ENCODE results near the gene UPF1.

The UPF1 gene

DNA sequence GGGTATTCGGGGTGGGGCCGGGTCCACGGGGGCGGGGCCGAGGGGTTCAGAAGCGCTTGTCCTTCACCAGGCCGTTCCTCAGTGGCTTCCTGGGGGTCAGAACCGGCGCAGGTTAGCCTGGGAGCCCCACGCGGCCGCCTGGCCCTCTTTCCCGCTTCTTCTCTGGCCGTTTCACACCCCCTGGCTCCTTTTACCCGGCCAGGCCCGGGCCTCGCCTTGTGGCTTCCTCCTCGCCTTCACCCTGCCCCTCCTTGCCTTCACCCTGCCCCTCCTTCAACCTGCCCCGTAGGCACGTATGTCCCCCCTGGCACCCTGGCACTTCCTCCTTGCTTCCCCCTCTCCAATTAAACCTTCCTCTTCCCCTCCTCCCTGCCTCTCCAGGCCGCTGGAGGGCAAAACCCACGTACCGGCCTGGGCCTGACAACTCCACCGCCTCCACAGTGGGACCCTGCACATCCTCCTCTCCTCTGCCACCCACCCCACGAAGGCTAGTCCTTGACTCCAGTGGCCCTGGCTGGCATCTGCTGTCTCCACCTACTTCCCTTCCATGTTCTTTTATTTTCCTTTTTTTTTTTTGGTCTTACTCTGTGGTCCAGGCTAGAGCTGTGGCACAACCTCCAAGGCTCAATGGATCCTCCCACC is 38.9 kb downstream of the UPF1 start:
- no peaks in the 10 kb centered on the region for H3K4me1 ChIP-seq (ENCODE audit: control insufficient read depth in 1 of 2, insufficient read depth in 2 of 2, low read length in 2 of 2)
- peaks cover 12 to 19% of the 10 kb centered on the region in 2 donors for H3K36me3 ChIP-seq (ENCODE audit: control insufficient read depth in 1 of 2, insufficient read depth in 2 of 2, low read length in 2 of 2)
- no peak overlapping the region for H3K9ac ChIP-seq (ENCODE audit: low read depth in 1 of 2, low read length in 2 of 2)
- no peak overlapping the region for H3K27ac ChIP-seq (ENCODE audit: low read depth, low read length)
- no peaks in the 10 kb centered on the region for H3K9me3 ChIP-seq (ENCODE audit: control insufficient read depth in 1 of 2, low read length in 2 of 2)
- H3K27me3 ChIP-seq (ENCODE audit: control insufficient read depth in 1 of 2, insufficient read depth in 2 of 2, low read length in 2 of 2) = peaks cover 0 to 8% of the 10 kb centered on the region in 2 donors
- no peak overlapping the region for H3K4me3 ChIP-seq (ENCODE audit: low read depth in 1 of 2, low read length in 2 of 2)

DNA sequence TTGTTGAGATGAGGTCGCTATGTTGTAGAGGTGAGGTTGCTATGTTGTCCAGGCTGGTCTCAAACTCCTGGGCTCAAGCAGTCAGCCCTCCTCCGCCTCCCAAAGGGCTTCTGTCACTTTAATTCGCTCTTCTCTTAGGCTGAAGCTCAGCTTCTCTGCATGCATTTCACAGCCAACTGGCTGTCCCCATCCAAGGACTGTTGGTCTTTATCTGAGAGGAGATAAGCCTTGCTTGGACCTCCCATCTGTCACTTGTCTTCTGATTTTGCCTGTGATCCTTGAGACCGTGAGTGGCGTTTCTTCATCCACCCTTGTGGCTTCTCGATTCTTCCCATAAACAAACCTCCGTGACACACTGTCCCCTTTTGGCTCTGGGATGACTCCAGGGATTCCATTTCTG is 39.8 kb downstream of the UPF1 start:
- no peak overlapping the region for H3K4me3 ChIP-seq (ENCODE audit: low read depth in 1 of 2, low read length in 2 of 2)
- H3K9ac ChIP-seq (ENCODE audit: low read depth in 1 of 2, low read length in 2 of 2) = no peak overlapping the region
- peaks cover 7 to 11% of the 10 kb centered on the region in 2 donors for H3K36me3 ChIP-seq (ENCODE audit: control insufficient read depth in 1 of 2, insufficient read depth in 2 of 2, low read length in 2 of 2)
- peaks cover 0 to 8% of the 10 kb centered on the region in 2 donors for H3K27me3 ChIP-seq (ENCODE audit: control insufficient read depth in 1 of 2, insufficient read depth in 2 of 2, low read length in 2 of 2)
- H3K4me1 ChIP-seq (ENCODE audit: control insufficient read depth in 1 of 2, insufficient read depth in 2 of 2, low read length in 2 of 2) = no peaks in the 10 kb centered on the region
- H3K27ac ChIP-seq (ENCODE audit: low read depth, low read length) = no peak overlapping the region
- H3K9me3 ChIP-seq (ENCODE audit: control insufficient read depth in 1 of 2, low read length in 2 of 2) = no peaks in the 10 kb centered on the region

DNA sequence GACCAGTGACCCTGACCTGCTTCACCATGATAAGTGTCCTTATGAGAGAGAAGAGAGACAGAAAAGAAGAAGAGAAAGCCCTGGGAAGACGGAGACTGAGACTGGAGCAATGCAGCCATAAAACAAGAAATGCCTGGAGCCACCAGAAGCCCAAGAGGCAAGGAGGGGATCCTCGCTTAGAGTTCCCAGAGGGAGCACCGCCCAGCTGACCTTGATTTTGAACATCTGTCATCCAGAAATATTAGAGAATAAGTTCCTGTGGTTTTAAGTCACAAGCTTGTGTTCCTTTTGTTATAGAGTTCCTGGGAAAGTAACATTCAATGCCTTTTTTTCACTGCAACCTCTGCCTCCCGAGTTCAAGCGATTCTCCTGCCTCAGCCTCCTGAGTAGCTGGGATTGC is 44.0 kb downstream of the UPF1 start:
- peaks cover 0 to 5% of the 10 kb centered on the region in 2 donors for H3K4me1 ChIP-seq (ENCODE audit: control insufficient read depth in 1 of 2, insufficient read depth in 2 of 2, low read length in 2 of 2)
- H3K9ac ChIP-seq (ENCODE audit: low read depth in 1 of 2, low read length in 2 of 2) = no peak overlapping the region
- H3K27me3 ChIP-seq (ENCODE audit: control insufficient read depth in 1 of 2, insufficient read depth in 2 of 2, low read length in 2 of 2) = peaks cover 0 to 2% of the 10 kb centered on the region in 2 donors
- H3K27ac ChIP-seq (ENCODE audit: low read depth, low read length) = no peak overlapping the region
- H3K9me3 ChIP-seq (ENCODE audit: control insufficient read depth in 1 of 2, low read length in 2 of 2) = no peaks in the 10 kb centered on the region
- no peaks in the 10 kb centered on the region for H3K36me3 ChIP-seq (ENCODE audit: control insufficient read depth in 1 of 2, insufficient read depth in 2 of 2, low read length in 2 of 2)
- H3K4me3 ChIP-seq (ENCODE audit: low read depth in 1 of 2, low read length in 2 of 2) = no peak overlapping the region

DNA sequence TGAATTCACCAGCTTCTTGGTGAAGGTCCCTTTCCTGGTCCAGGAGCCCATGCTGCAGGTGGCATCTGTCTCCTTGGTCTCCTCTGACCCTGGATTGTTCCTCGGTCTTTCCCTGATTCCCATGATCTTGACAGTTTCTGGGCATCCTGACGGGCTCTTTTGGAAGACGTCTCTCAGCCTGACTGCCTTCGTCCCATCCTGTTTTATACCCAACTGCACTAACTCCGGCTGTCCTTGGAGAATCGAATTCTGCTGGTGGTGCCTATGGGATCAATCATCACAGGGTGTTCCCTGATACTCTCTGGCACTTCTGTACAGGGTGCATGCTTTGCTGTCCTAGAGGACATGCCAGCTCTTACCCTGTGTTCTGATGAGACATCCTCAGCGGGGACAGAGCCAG is 45.1 kb downstream of the UPF1 start:
- H3K9me3 ChIP-seq (ENCODE audit: control insufficient read depth in 1 of 2, low read length in 2 of 2) = no peaks in the 10 kb centered on the region
- no peaks in the 10 kb centered on the region for H3K27me3 ChIP-seq (ENCODE audit: control insufficient read depth in 1 of 2, insufficient read depth in 2 of 2, low read length in 2 of 2)
- H3K27ac ChIP-seq (ENCODE audit: low read depth, low read length) = no peak overlapping the region
- peaks cover 0 to 5% of the 10 kb centered on the region in 2 donors for H3K4me1 ChIP-seq (ENCODE audit: control insufficient read depth in 1 of 2, insufficient read depth in 2 of 2, low read length in 2 of 2)
- H3K4me3 ChIP-seq (ENCODE audit: low read depth in 1 of 2, low read length in 2 of 2) = no peak overlapping the region
- no peaks in the 10 kb centered on the region for H3K36me3 ChIP-seq (ENCODE audit: control insufficient read depth in 1 of 2, insufficient read depth in 2 of 2, low read length in 2 of 2)
- no peak overlapping the region for H3K9ac ChIP-seq (ENCODE audit: low read depth in 1 of 2, low read length in 2 of 2)

DNA sequence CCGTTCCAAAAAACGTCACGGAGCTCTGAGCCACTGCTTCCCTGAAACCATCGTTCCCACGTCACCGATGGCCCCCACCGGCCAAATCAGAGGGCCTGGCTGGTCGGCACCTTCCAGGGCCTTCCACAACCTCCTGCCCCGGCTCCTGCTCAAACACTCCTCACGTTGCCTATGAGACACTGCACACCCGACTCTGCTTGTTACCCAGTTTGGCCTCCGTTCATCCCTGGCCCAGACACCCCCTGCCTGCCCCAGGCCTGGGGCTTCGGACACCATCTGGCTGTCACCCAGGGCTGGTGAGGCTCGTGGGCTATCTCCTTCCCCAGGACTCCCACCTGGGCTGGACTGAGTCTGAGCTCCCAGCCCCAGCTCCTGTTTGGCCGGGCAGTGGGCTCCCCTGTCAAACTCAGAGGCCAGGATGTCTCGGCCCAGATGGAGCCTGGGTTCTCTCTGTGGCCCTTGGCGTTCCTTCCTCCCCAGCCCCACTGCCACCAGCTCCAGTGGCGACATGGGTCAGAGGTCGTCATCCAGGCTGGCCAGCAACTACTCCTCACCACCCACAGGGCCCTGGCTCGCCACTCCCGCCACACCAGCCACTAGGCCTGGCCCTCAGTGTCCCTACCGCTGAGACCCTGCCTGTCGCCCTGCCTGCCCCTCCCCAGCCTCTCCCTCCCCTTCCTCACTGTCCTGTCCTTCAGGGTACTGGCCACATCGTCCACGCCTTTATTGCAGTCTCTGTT is 46.5 kb downstream of the UPF1 start:
- no peaks in the 10 kb centered on the region for H3K9me3 ChIP-seq (ENCODE audit: control insufficient read depth in 1 of 2, low read length in 2 of 2)
- no peak overlapping the region for H3K4me3 ChIP-seq (ENCODE audit: low read depth in 1 of 2, low read length in 2 of 2)
- no peaks in the 10 kb centered on the region for H3K36me3 ChIP-seq (ENCODE audit: control insufficient read depth in 1 of 2, insufficient read depth in 2 of 2, low read length in 2 of 2)
- H3K27ac ChIP-seq (ENCODE audit: low read depth, low read length) = no peak overlapping the region
- no peak overlapping the region for H3K9ac ChIP-seq (ENCODE audit: low read depth in 1 of 2, low read length in 2 of 2)
- no peaks in the 10 kb centered on the region for H3K27me3 ChIP-seq (ENCODE audit: control insufficient read depth in 1 of 2, insufficient read depth in 2 of 2, low read length in 2 of 2)
- peaks cover 0 to 5% of the 10 kb centered on the region in 2 donors for H3K4me1 ChIP-seq (ENCODE audit: control insufficient read depth in 1 of 2, insufficient read depth in 2 of 2, low read length in 2 of 2)

DNA sequence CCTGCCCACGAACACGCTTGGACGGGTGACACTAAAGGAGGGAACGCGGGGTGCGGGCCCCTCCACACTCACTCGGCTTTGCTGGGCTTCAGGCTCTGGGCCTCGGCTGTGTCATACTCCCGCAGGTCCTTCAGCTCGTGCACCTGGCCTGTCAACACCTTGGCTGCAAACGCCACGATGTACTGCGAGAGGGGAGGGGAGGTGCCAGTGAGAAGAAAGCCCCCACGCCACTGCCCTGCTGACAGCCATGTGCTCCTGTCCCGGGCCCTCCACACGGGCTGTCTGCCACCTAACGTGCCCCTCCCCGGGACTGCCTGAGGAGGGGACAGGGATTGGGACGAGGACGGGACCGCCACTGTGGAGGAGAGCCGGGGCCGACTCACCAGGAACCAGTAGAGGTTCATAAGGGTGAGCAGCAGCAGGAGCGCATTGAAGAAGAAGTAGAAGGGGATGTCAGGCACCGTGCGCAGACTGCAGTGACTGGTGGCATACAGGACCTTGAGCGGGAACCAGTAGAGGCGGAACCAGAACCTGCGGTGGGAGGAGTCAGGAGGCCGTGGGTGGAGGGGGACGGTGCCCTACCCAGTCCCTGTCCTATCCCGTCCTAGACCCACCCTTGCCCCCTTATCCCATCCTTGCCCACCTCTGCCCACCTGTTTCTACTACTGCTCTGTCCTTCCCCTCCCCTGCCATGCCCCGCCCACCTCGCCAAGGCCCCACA is 47.3 kb downstream of the UPF1 start:
- Histone ChIP-seq H3K27ac (ENCODE audit: low read depth, low read length) (no peak overlapping the region), H3K9ac (ENCODE audit: low read depth in 1 of 2, low read length in 2 of 2) (no peak overlapping the region), H3K4me1 (ENCODE audit: control insufficient read depth in 1 of 2, insufficient read depth in 2 of 2, low read length in 2 of 2) (peaks cover 4 to 10% of the 10 kb centered on the region in 2 donors), H3K4me3 (ENCODE audit: low read depth in 1 of 2, low read length in 2 of 2) (no peak overlapping the region), H3K9me3 (ENCODE audit: control insufficient read depth in 1 of 2, low read length in 2 of 2) (no peaks in the 10 kb centered on the region), H3K27me3 (ENCODE audit: control insufficient read depth in 1 of 2, insufficient read depth in 2 of 2, low read length in 2 of 2) (no peaks in the 10 kb centered on the region), H3K36me3 (ENCODE audit: control insufficient read depth in 1 of 2, insufficient read depth in 2 of 2, low read length in 2 of 2) (no peaks in the 10 kb centered on the region)

DNA sequence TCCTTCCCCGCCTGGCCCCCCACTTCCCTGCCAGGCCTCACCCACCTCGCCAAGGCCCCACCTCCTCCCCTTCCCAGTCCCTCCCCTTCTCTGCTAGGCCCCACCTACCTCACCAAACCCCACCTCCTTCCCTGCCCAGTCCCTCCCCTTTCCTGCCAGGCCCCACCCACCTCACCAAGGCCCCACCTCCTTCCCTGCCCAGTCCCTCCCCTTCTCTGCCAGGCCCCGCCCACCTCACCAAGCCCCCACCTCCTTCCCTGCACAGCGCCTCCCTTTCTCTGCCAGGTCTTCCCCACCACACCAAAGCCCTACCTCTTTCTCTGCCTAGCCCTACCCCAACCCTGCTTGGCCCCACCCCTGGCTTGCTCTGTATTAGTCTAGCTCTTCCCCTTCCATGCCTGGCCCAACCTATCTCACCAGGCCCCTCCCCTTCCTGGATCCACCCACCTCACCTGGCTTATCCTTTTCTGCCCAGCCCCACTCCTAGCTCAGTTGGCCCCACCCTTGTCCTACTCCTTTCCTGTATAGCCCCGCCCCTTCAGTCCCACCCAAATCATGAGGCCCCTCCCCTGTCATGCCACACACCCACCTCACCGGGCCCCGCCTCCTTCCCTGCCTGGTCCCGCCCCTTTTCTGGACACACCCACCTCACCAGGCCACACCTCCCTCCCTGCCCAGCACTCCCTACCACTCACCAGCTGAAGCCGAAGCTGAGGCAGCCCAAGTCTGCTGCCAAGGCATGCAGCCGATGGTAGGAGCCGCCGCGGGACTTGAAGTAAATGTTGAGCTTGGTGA is 48.0 kb downstream of the UPF1 start:
- no peak overlapping the region for H3K4me3 ChIP-seq (ENCODE audit: low read depth in 1 of 2, low read length in 2 of 2)
- H3K4me1 ChIP-seq (ENCODE audit: control insufficient read depth in 1 of 2, insufficient read depth in 2 of 2, low read length in 2 of 2) = peaks cover 4 to 10% of the 10 kb centered on the region in 2 donors
- H3K9ac ChIP-seq (ENCODE audit: low read depth in 1 of 2, low read length in 2 of 2) = no peak overlapping the region
- H3K36me3 ChIP-seq (ENCODE audit: control insufficient read depth in 1 of 2, insufficient read depth in 2 of 2, low read length in 2 of 2) = no peaks in the 10 kb centered on the region
- no peak overlapping the region for H3K27ac ChIP-seq (ENCODE audit: low read depth, low read length)
- H3K27me3 ChIP-seq (ENCODE audit: control insufficient read depth in 1 of 2, insufficient read depth in 2 of 2, low read length in 2 of 2) = no peaks in the 10 kb centered on the region
- H3K9me3 ChIP-seq (ENCODE audit: control insufficient read depth in 1 of 2, low read length in 2 of 2) = no peaks in the 10 kb centered on the region

DNA sequence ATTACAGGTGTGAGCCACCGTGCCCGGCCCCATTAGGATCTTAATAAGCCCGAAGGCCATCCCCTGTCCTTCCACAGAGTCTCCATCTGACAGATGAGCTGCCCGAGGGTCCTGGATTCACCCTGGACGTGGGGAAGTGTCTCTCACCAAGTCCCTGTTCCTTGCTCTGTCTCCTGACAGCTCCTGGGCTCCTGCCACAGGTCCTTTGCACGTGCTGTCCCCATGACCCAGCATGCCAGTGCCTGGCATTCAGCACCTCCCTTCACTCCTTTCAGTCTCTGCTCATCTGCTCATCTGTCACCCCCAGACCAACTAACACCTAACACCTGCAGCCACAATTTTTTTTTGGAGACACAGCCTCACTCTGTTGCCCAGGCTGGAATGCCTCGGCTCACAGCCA is 49.7 kb downstream of the UPF1 start:
- no peaks in the 10 kb centered on the region for H3K27me3 ChIP-seq (ENCODE audit: control insufficient read depth in 1 of 2, insufficient read depth in 2 of 2, low read length in 2 of 2)

DNA sequence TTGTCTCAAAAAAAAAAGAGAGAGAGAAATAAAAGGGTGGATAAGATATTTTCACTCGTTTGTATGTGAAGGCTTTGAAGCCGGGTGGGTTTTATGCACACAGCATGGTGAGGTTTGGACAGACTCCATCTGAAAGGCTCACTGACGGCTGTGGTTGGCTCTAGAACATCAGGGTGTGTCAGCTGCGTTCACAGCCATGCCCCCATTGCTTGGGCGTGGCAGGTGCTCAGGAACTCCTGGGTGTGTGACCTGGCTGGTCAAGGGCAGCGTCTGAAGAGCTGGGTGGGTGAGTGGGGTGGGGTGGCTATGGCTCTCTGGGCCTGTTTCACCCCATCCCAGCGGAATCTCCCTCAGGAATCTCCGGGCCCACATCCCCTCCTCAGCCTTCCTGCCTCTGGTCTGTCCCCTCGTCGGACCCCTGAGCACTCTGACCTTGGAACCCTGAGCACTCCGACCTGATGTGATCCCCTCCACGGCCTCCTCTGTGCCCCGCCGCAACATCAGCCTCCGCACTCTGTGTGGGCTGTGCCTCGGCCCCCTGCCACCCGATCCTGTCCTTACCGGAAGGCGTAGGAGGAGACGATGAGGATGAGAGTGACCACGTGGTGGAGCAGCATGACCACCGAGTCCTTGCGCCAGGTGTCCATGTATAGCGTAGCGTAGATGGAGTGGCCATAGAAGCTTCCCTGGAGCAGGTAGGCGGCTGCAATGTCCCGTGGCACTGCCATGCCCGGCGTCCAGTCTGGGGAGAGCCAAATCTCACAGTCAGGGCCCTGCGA is 52.0 kb downstream of the UPF1 start:
- H3K4me1 ChIP-seq (ENCODE audit: control insufficient read depth in 1 of 2, insufficient read depth in 2 of 2, low read length in 2 of 2) = peaks cover 4 to 10% of the 10 kb centered on the region in 2 donors
- H3K36me3 ChIP-seq (ENCODE audit: control insufficient read depth in 1 of 2, insufficient read depth in 2 of 2, low read length in 2 of 2) = no peaks in the 10 kb centered on the region
- no peaks in the 10 kb centered on the region for H3K9me3 ChIP-seq (ENCODE audit: control insufficient read depth in 1 of 2, low read length in 2 of 2)
- H3K27me3 ChIP-seq (ENCODE audit: control insufficient read depth in 1 of 2, insufficient read depth in 2 of 2, low read length in 2 of 2) = no peaks in the 10 kb centered on the region
- H3K4me3 ChIP-seq (ENCODE audit: low read depth in 1 of 2, low read length in 2 of 2) = no peak overlapping the region
- no peak overlapping the region for H3K9ac ChIP-seq (ENCODE audit: low read depth in 1 of 2, low read length in 2 of 2)
- H3K27ac ChIP-seq (ENCODE audit: low read depth, low read length) = no peak overlapping the region

More for the DNA sequence above, 49.7 kb downstream of the UPF1 start:
- no peaks in the 10 kb centered on the region for H3K9me3 ChIP-seq (ENCODE audit: control insufficient read depth in 1 of 2, low read length in 2 of 2)
- no peak overlapping the region for H3K4me3 ChIP-seq (ENCODE audit: low read depth in 1 of 2, low read length in 2 of 2)
- H3K4me1 ChIP-seq (ENCODE audit: control insufficient read depth in 1 of 2, insufficient read depth in 2 of 2, low read length in 2 of 2) = peaks cover 4 to 10% of the 10 kb centered on the region in 2 donors
- no peak overlapping the region for H3K9ac ChIP-seq (ENCODE audit: low read depth in 1 of 2, low read length in 2 of 2)
- H3K36me3 ChIP-seq (ENCODE audit: control insufficient read depth in 1 of 2, insufficient read depth in 2 of 2, low read length in 2 of 2) = no peaks in the 10 kb centered on the region
- H3K27ac ChIP-seq (ENCODE audit: low read depth, low read length) = no peak overlapping the region

All from duodenal mucosa (tissue), 2 donors.